Endothelial cell of umbilical vein (primary cell): ENCODE data around the gene DHRS1. TPM values are rescaled to one million over a fixed set of nuclear protein-coding genes. Genes with fewer than 3 reads are reported as not detected.

Experiments used
- BruUV-seq: library from RNA; stranded (reverse); fragments of 400-500 nt; replicated peaks from 2 replicates; lab custom pipeline; 2021; lab: Mats Ljungman, UMichigan
- CTCF ChIA-PET: fragments of 300-600, 350-600 bp; sonication (Branson Sonifier 250); formaldehyde crosslinking; loops from one replicate; lab custom pipeline; 2021; ENCODE audit warnings: antibody characterized with exemption, inconsistent platforms; lab: Charles Lee
- POLR2A ChIA-PET: fragments of 300-600, 350-600 bp; sonication (Branson Sonifier 250); formaldehyde crosslinking; loops from one replicate; lab custom pipeline; 2021; ENCODE audit warnings: antibody characterized with exemption, inconsistent platforms; lab: Charles Lee
- DNase-seq: peaks from one replicate; pipeline ENCODE4 v3.0.0-alpha.2; 2011; ENCODE audit warnings: low read depth, low spot score
- FAIRE-seq: peaks from 2 replicates; lab custom pipeline; 2011; peaks lifted over from hg19 to GRCh38; lab: Jason Lieb, UNC
- H2AFZ ChIP-seq: 2 replicates; pipeline ENCODE4 v1.6.0; 2012; ENCODE audit warnings: low read depth, low read length, control low read depth, inconsistent platforms
- H3K27ac ChIP-seq: 2 replicates; pipeline ENCODE4 v1.5.1; 2011; ENCODE audit warnings: low read depth, mild to moderate bottlenecking, control low read depth, low read length, moderate library complexity; ENCODE audit not compliant: insufficient read depth
- H3K27me3 ChIP-seq, 2 experiments: 2 replicates each; pipeline versions ENCODE4 v1.6.0 to v1.6.1; 2011; ENCODE audit warnings: low read length in 2 of 2, mixed read lengths in 1 of 2; ENCODE audit not compliant: control insufficient read depth in 2 of 2, insufficient read depth in 2 of 2
- H3K36me3 ChIP-seq, 2 experiments: 2 replicates in 1 of 2; 3 replicates in 1 of 2; pipeline ENCODE4 v1.5.1; 2011; ENCODE audit warnings: low read length in 2 of 2, mild to moderate bottlenecking in 1 of 2, moderate library complexity in 1 of 2; ENCODE audit not compliant: control insufficient read depth in 2 of 2, insufficient read depth in 2 of 2; ENCODE audit errors: extremely low read depth in 1 of 2
- H3K4me1 ChIP-seq: 3 replicates; pipeline ENCODE4 v1.5.1; 2011; ENCODE audit warnings: mild to moderate bottlenecking, low read length; ENCODE audit not compliant: control insufficient read depth, insufficient read depth; ENCODE audit errors: extremely low read depth
- H3K4me2 ChIP-seq: 2 replicates; pipeline ENCODE4 v1.6.1; 2011; ENCODE audit warnings: low read length, control low read depth, mixed read lengths; ENCODE audit not compliant: insufficient read depth
- H3K4me3 ChIP-seq, 3 experiments: fragments of 200-600 bp in 1 of 3; sonication (generic), shearing (Covaris generic) in 1 of 3; replicated peaks in 1 of 3; 2 replicates each; pipeline ENCODE4 v1.5.1; 2011 to 2016; ENCODE audit warnings: control low read depth in 3 of 3, low read length in 3 of 3, mild to moderate bottlenecking in 2 of 3, inconsistent platforms in 1 of 3, low read depth in 1 of 3, moderate library complexity in 1 of 3; ENCODE audit not compliant: insufficient read depth in 1 of 3
- H3K79me2 ChIP-seq: 2 replicates; pipeline ENCODE4 v1.6.0; 2012; ENCODE audit warnings: low read length, inconsistent platforms; ENCODE audit not compliant: control insufficient read depth, insufficient read depth
- H3K9ac ChIP-seq: replicated peaks from 2 replicates; pipeline ENCODE3; 2011; ENCODE audit warnings: low read length, control low read depth; ENCODE audit not compliant: insufficient read depth; ENCODE audit errors: extremely low read depth
- H3K9me1 ChIP-seq: replicated peaks from 3 replicates; pipeline ENCODE4 v1.6.0; 2011; ENCODE audit warnings: mild to moderate bottlenecking, low read length; ENCODE audit not compliant: control insufficient read depth, insufficient read depth; ENCODE audit errors: extremely low read depth
- H3K9me3 ChIP-seq: replicated peaks from 2 replicates; pipeline ENCODE4 v1.5.1; 2012; ENCODE audit warnings: low read length, inconsistent platforms; ENCODE audit not compliant: control insufficient read depth, insufficient read depth
- H4K20me1 ChIP-seq: replicated peaks from 2 replicates; pipeline ENCODE3; 2011; ENCODE audit warnings: mild to moderate bottlenecking, low read length; ENCODE audit not compliant: control insufficient read depth, insufficient read depth; ENCODE audit errors: extremely low read depth
- CTCF ChIP-seq, 2 donors: IDR thresholded peaks; 1 replicate in 1 of 2; 2 replicates in 1 of 2; pipeline ENCODE4 v1.5.1; 2011; ENCODE audit warnings: low read length in 2 of 2, mild to moderate bottlenecking in 2 of 2, moderate library complexity in 2 of 2, control low read depth in 1 of 2, inconsistent platforms in 1 of 2, low read depth in 1 of 2; ENCODE audit not compliant: insufficient read depth in 1 of 2; ENCODE audit errors: extremely low read depth in 1 of 2
- EZH2 ChIP-seq: IDR thresholded peaks from 2 replicates; pipeline ENCODE4 v1.6.1; 2012; ENCODE audit warnings: borderline replicate concordance, low read depth, mild to moderate bottlenecking, moderate library complexity, low read length, inconsistent platforms; ENCODE audit not compliant: severe bottlenecking
- FOS ChIP-seq: IDR thresholded peaks from 2 replicates; pipeline ENCODE4 v1.6.1; 2011; ENCODE audit warnings: mild to moderate bottlenecking, low read length, moderate library complexity, borderline replicate concordance; ENCODE audit not compliant: insufficient read depth
- GATA2 ChIP-seq: IDR thresholded peaks from 2 replicates; pipeline ENCODE4 v1.7.0; 2011; ENCODE audit warnings: low read depth, mild to moderate bottlenecking, moderate library complexity, mixed read lengths, low read length; ENCODE audit not compliant: insufficient read length, insufficient read depth
- JUN ChIP-seq: IDR thresholded peaks from 2 replicates; pipeline ENCODE4 v1.6.1; 2011; ENCODE audit warnings: borderline replicate concordance, low read depth; ENCODE audit not compliant: insufficient read length, insufficient read depth
- MAX ChIP-seq: IDR thresholded peaks from 2 replicates; pipeline ENCODE4 v1.6.1; 2011; ENCODE audit not compliant: insufficient read depth, insufficient read length
- MYC ChIP-seq: IDR thresholded peaks from one replicate; pipeline ENCODE4 v1.6.1; 2011; ENCODE audit warnings: mild to moderate bottlenecking, low read depth, low read length
- POLR2A ChIP-seq: IDR thresholded peaks from 2 replicates; pipeline ENCODE4 v1.6.1; 2012; ENCODE audit warnings: low read depth, mild to moderate bottlenecking, control low read depth, low read length
- POLR2AphosphoS5 ChIP-seq: IDR thresholded peaks from 2 replicates; pipeline ENCODE4 v1.6.1; 2012; ENCODE audit warnings: low read depth, mild to moderate bottlenecking, control low read depth, low read length, moderate library complexity; ENCODE audit not compliant: insufficient read depth
- dilution Hi-C: fragments of 300-500 bp; cut with MboI; formaldehyde crosslinking; loops from one replicate; pipeline ENCODE4 v1.15.0; 2019; ENCODE audit warnings: low sequenced_read_pairs; ENCODE audit not compliant: extremely low pct_ligation_motif_present
- intact Hi-C: fragments of 100-400 bp; cut with micrococcal nuclease; formaldehyde crosslinking; loops from one replicate; pipeline ENCODE4 v1.10.0; 2022
- polyA plus RNA-seq, 4 experiments: library from polyadenylated mRNA; depleted of rRNA in 3 of 4; stranded (reverse) in 3 of 4; unstranded in 1 of 4; fragments of >200 nt; gene quantifications; 2 replicates each; pipeline versions ENCODE4 v1.2.1 to v1.2.3, GENCODE V29; 2011 to 2012; ENCODE audit warnings: missing spikeins in 1 of 4
- total RNA-seq: library from RNA; stranded (reverse); gene quantifications from 2 replicates; pipeline ENCODE4 v1.2.3, GENCODE V29; 2021

The DHRS1 gene
- total and polyA plus RNA-seq, 2 donors (not counting 3 experiments of a cell fraction or from before 2014, with no cell fraction given): 18.0 to 69.5 TPM

- H3K4me2 ChIP-seq: no peak overlapping the region
- H3K27me3 ChIP-seq: no peaks in the 10 kb centered on the region
- no peak overlapping the region for H3K9ac ChIP-seq
- no peaks in the 10 kb centered on the region for H3K79me2 ChIP-seq
- no peaks in the 10 kb centered on the region for H3K9me1 ChIP-seq
- no TSS peak for BruUV-seq
- no peaks in the 10 kb centered on the region for H4K20me1 ChIP-seq
- H3K9me3 ChIP-seq: no peaks in the 10 kb centered on the region
- no peaks in the 10 kb centered on the region for H3K36me3 ChIP-seq
- intact Hi-C loops: no loop called here
- FAIRE-seq (no peak), DNase-seq (no peak)
- ChIA-PET CTCF (interaction anchor here (0.9 to 1.6 kb wide), 3 partner anchors 11 to 23 kb away, joined by 3 to 4 read pairs (median 3); partner anchors contain the start of gene CIDEB), POLR2A (no interaction called here)
- H2AFZ ChIP-seq: no peak overlapping the region
- dilution Hi-C loops: no loop called here
- no peak overlapping the region for H3K4me3 ChIP-seq
- H3K27ac ChIP-seq: no peak overlapping the region
- no peak for TF ChIP-seq EZH2
- TF ChIP-seq GATA2: no peak
- no peak for TF ChIP-seq MYC
- TF ChIP-seq POLR2A: no peak
- TF ChIP-seq POLR2AphosphoS5: no peak
- TF ChIP-seq JUN: no peak
- TF ChIP-seq MAX: no peak
- TF ChIP-seq CTCF (IDR thresholded peaks at IDR 0.05; ENCODE audit: extremely low read depth in 1 of 2, insufficient read depth in 1 of 2, low read depth in 1 of 2, low read length in 2 of 2): no peak
- no peak for TF ChIP-seq FOS
- no peaks in the 10 kb centered on the region for H3K4me1 ChIP-seq
Observed at GRCh38 chr14:24285351-24285750, 14.2 kb downstream of the DHRS1 start.
